DMS53 (cell line): ENCODE data around the gene TUBB3.
A peak's percentile ranks its signal among the peaks of the same experiment; 100 is the strongest.

Experiments
- DNase-seq: peaks from one replicate; lab custom pipeline; 2025; lab: John Stamatoyannopoulos, UW

The TUBB3 gene

DNA sequence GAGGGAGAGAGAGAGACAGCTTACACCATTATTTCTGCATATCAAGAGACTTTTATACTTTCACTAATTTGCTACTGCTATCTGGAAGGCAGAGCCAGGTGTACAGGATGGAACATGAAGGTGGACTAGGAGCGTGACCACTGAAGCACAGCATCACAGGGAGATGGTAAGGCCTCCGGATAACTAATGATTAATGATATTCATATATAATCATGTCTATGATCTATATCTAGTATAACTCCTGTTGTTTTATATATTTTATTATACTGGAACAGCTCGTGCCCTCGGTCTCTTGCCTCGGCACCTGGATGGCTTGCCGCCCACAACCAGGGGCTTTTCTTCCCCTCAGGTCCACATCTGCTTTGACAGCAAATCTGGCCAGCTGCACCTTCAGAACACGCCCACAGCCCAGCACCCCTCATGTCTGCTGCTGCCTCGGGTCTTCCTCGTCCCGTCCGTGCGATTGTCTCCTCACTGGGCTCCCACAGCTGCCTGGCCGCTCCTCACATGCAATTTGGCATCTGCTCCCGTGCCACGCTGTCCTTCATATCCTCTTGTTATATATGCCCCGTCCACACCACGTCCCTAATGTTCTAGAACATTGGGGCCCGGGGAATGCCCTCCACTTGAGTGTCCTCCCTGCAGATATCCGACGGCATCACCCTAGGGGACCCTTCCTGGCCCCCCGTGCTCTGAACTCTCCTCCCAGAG, 15.2 kb downstream of the TUBB3 start:
- DNase-seq, result no peak

DNA sequence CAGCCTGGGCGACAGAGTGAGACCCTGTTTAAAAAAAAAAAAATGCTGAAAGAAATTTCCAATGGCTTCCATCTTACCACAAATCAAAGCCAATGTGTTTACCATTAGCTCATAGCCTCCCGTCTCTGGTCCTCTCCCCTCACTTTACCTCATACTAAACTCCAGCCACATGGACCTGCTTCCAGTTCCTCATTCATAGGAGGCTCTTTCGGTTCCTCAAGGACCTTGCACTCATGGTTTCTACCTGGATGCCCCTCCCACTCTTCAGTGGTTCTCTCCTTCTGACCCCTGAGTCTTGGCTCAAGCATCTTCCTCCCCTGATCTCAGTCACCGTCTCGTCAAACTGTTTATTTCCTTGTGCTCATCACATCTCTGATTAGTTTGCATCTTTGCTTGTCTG, 21.6 kb downstream of the TUBB3 start:
- DNase-seq, result no peak

DNA sequence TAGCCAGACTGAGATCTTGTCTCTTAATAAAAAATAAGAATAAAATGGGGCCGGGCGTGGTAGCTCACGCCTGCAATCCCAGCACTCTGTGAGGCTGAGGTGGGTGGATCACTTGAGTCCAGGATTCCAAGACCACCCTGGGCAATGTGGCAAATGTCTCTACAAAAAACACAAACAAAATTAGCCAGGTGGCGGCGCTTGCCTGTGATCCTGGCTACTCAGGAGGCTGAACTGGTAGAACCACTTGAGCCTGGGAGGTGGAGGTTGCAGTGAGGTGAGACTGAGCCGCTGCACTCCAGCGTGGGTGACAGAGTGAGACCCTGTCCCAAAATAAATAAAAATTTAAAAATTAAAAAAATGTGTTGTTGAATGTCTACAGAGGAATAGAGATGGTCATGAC, 22.5 kb downstream of the TUBB3 start:
- peak; percentile 82 for DNase-seq

DNA sequence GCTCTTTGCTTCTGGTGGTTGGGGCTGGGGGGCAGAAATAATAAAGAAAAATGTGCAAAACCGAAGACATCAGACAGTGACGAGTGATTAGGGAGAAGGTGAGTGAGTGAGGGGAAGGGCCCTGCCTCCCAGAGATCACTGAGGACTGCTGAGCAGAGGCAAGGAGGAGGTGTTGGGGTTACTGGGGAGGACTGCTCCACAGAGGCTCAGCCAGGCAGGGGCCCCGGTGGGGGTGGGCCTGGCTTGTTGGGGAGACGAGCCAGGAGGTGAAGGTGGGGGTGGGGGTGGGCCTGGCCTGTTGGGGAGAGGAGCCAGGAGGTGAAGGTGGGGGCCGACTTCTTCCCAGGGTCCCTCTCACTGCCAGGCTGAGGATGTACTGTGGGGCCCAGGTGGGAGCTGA, 23.4 kb downstream of the TUBB3 start:
- no peak for DNase-seq

DNA sequence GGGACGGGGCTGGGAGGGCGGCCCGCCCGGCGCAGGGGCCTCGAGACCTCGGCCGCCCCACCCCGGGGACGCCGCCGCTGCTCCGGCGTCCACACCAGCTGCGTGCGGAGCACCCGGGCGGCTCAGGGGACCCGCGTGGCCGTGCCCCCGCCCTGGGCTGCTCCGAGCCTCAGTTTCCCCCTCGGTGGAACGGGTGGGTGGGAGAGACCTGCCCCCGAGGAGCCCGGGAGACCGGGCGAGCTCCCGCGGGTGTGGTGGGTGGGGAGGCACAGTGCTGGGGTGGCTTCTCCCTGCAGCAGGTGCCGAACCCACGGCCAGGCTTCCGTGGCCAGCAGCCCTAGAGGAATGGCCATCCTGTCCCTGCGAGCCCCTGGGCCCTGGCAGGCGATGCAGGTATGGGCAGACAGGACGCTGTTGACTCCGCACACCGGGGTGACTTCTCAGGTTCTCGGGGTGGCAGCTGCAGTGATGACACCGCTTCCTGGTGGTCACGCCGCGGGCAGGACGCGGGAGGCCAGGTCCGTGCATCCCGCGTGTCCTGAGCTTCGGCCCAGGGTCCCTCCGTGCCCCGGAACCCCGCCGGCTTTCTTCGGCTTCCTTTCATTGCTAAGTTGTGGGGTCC, 26.1 kb downstream of the TUBB3 start:
- peak; percentile 32 for DNase-seq

DNA sequence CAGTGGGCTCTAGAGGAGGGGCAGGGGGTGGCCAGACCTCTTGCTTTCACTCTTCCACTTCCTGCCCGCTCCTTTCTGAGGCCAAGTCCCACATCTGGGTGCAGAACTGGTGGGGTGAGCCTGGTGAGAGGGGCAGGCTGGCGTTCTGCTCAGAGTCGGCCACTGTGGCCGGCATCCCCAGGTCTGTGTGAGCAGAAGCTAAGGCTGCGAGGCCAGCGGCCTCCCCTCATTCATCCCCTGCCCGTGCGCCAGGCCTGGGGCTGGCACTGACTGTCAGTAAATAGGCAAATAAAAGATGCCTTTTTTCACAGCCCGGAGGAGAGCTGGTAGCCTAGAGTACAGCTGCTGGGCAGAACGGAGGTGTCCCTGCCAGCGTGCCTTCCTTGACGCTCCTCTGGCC, 26.6 kb downstream of the TUBB3 start:
- DNase-seq, result no peak

DNA sequence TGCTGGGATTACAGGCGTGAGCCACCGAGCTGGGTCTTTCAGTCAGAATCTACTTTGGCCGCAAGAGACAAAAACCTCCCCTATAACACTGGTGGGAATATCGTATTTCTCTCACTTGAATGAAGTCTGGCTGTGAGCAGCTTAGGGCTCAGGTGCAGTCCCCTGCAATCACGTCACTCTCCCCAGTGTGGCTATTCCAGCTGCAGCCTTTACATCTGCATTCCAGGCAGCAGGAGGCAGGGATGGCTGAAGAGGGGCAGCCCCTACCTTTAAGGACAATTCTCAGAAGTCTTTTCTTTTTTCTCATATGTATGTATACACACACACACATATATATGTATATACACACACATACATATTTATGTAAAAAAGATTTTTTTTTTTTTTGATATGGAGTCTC, 28.4 kb downstream of the TUBB3 start:
- no peak for DNase-seq

DNA sequence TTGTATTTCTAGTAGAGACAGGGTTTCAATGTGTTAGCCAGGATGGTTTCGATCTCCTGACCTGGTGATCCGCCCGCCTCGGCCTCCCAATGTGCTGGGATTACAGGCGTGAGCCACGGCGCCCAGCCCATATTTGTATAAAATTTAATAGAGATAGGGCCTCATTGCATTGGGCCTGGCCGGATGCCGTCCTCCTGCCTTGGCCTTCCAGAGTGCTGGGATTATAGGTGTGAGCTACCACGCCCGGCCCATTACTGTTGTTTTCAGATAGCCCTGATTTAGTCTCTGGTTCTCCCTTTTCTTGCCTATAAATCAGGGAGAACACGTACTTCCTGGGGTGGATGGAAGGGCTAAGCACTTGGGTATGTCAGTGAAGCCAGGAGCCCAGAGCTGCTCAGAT, 28.9 kb downstream of the TUBB3 start:
- no peak for DNase-seq

DNA sequence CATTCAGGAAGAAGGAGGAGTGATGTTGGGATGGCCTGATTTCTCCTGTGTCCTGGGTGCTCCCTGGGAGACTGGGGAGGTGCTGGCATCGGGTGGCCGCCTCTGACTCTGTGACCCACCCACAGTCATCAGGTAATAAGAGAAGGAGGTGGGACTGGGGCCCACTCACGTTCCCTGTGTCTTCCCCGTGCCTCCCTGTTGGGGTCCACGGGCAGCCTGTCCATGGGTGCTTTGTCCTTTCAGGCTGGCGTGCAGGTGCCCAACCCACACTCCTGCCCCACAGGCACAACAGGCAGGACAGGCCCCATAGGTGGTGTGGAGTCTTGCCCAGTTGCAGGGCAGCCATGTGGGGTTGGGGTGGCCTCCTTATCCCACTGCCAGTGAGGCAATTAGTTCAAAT, 29.4 kb downstream of the TUBB3 start:
- DNase-seq, result no peak

DNA sequence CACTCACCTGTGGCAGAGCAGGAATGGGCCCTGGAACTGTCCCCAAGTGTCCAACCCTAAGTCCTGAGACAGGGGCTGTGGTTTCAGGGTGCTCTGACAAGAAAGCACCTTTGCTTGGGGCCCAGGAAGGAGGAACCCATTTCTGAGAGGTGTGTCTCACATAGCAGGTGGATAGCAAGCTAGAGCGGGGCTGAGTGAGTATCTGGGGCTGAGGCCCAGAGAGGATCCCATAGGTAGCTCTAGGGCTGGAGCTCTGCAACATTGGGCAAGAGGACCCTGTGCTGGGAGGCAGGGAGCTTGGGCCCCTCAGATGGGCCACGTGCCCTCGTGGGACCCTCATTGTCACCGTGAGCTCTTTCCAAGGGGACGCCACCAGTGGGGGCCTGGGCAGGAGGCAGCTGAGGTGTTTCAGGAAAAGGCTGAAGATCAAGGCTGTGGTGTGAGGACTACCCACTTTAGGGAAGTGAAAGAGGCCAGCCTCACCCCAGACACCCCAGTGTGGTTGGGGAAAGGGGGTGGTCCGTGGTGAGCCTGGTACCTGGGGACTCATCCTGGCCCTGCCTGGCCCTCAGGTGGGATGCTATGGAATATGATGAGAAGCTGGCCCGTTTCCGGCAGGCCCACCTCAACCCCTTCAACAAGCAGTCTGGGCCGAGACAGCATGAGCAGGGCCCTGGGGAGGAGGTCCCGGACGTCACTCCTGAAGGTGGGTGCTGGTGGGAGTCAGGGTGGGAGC, 30.7 kb downstream of the TUBB3 start:
- no peak for DNase-seq

DNA sequence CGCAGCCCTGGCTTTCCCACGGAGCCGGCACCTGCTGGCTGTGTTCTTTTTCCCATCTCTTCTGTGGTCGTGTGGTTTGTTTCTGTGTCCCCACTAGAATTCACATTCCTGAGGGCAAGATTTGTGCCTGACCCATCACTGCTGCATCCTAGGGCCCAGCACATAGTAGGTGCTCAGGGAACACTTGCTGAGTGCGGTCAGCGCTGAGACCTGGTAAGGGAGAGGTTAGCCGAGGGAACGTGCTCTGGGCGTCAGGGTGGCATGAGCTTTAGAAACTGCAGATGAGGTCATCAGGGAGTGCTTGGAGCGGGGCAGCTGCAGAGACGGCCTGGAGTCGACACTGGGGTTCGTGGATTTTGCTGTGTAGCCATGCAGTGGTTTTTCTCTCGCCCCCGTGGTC, 31.3 kb downstream of the TUBB3 start:
- no peak for DNase-seq

DNA sequence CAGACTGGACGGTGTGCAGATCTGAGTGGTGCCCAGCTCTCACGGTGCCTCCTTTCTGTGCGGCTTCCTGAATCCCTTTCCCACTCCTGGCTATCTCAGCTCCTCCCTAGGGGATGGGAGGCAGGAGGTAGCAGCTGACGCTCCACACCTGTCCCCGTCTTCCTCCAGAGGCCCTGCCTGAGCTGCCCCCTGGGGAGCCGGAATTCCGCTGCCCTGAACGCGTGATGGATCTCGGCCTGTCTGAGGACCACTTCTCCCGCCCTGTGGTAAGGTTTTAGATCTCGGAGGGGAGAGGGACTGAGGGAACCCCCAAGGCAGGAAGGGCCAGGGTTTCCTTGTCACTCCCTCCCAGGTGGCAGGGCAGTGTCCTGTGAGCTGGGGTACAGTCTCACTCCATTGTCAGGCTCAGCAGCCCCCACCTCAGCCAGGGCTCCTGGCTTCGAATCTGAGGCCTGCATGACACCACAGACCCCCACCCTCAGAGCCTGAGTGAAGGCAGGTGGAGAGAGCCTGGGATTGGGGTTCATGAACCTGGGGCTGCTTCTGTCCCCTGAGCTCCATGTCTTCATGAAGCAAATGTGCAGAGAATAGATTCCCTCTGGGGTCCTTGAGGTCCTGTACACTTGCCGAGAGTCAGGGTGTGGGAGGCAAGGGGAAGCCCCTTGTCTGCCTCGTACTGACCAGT, 32.0 kb downstream of the TUBB3 start:
- no peak for DNase-seq

DNA sequence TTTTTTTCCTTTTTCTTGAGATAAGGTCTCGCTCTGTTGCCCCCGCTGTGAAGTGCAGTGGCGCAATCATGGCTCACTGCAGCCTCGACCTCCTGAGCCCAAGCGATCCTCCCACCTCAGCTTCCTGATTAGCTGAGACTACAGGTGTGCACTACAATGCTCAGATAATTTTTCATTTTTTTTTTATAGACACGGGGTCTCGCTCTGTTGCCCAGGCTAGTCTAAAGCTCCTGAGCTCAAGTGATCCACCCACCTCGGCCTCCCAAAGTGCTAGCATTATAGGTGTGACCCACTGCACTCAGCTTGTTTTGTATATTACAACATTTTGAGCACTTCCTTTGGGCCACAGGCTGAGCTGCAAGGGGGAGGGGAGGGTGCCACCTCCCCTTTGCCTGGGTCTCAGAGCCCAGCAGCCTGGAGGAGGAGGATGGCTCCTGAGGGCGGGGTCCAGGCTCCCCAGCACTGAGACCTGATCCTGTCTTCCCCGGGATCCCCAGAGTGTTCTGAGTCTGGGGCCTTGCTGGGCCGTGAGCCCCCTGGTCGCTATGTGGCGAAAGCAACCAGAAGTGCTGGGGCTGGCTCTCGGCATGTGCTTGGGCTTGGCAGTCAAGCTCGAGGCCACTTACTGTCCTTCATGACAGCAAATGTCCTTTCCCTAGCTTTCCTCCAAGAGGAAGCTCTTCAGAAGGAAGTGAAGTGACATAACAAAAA, 33.5 kb downstream of the TUBB3 start:
- no peak for DNase-seq

DNA sequence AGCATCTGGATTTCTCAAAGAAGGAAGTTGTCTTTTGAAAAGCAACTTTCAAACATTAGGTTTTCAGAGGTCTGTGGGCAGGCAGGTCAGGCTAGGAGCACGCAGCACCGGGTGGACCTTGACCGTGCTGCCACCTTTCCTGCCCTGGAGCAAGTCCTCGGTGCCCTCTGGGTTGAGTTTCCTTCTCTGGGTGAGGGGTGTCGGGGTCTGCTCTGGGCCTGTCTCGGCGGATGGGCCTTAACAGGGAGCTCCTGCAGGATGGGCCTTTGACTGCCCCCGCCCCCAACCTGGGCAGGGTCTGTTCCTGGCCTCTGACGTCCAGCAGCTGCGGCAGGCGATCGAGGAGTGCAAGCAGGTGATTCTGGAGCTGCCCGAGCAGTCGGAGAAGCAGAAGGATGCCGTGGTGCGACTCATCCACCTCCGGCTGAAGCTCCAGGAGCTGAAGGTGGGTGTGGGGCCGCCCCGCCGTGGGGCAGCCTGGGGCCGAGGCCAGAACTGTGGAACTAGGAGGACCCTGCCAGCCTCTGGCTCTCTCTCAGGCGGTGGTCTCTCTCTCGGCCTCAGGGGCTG, 34.2 kb downstream of the TUBB3 start:
- DNase-seq, result no peak

DNA sequence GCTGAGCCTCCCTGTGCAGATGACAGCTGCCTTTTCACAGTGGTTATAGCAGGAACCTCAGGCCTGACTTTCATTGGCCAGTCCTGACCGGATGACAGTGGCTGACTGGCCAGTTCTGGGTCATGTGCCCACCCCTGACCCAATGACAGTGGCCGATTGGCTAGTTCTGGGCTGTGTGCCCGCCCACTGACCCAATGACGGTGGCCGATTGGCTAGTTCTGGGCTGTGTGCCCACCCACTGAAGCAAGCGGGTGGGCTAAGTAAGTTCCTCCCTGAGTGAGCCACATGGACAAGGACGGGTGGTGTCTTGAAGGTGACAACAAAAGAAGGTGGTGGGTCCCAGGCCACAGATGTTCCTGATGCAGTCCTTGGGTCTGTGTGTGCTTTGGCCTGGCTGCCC, 34.9 kb downstream of the TUBB3 start:
- DNase-seq, result peak; percentile 27

DNA sequence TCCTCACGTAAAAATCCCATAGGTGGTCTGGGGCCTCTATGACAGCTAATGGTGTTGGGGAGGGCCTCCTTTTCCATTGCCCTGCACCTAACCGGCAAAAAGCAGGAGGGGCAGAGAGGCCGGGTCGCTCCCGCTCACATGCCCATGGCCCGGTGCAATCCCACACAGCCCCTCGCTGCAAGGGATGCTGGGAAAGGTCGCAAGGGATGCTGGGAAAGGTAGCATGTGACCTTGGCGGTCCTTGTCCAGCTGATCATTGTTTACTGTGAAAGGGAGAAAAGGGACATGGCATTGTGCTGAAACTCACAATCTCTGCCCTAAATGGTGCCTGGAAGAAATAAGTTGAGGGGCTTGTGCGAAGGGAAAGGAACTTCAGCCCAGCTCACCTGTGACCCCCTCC, 35.5 kb downstream of the TUBB3 start:
- no peak for DNase-seq

DNA sequence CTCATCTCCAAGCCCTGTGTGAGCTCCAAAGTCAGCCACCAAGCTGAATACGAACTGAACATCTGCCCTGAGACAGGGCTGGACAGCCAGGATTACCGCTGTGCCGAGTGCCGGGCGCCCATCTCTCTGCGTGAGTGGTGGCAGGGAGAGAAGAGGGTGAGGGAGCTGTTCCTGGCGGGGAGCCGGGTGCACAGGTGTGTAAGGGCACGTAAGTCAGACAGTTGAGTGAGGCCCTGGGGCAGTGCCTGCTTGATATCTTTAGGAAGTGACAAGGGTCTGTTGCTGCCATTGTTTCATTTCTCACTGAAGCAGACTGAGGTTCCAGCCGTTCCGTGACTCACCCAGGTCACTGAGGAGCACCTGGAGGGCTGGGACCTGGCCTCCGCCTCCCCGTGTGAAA, 37.8 kb downstream of the TUBB3 start:
- no peak for DNase-seq

DNA sequence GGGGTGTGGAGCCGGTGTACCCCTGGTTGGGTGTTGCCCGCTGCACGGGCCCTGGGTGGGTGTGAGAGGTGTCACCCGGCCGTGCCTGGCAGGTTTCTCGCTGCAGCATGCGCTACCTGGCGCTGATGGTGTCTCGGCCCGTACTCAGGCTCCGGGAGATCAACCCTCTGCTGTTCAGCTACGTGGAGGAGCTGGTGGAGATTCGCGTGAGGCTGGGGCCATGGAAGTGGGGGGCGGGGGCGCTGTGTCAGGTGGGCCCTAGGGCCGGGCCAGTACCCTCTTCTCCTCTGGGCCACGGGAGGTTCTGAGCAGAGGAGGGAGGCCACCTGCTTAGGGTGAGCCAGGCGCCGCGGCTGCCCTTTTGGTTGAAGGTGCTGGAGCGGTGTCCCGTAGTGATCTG, 38.8 kb downstream of the TUBB3 start:
- no peak for DNase-seq

DNA sequence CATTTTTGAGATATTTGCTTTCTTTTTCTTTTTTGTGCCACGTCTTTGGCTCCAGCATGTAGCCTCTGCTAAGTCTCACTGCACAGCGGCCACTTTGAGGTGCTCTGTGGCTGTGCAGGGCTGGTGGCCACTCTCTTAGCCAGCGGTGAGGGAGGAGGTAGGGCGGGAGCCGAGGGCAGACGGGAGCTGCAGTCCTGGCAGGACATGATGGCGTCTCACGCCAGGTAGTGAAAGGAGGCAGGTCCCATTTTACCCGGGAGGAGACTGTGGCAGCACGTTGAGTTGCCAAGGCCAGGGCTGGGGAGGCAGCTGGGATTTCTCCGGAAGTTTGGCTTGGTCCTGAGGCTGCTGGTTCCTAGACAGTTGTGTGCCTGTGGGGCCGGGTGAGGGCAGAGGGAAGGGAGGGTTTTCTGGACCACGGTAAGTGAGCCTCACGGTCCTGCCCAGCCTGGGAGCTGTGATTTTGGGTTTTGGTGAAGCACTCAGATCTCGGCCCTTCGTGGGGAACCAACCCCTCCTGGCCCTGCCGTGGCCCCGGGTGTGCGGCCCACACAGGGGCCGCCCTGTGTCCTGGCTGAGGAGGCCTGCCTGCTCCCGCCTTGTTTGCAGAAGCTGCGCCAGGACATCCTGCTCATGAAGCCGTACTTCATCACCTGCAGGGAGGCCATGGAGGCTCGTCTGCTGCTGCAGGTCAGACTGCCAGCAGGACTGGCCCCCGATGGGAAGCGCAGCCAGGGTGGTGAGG, 39.8 kb downstream of the TUBB3 start:
- no peak for DNase-seq

DNA sequence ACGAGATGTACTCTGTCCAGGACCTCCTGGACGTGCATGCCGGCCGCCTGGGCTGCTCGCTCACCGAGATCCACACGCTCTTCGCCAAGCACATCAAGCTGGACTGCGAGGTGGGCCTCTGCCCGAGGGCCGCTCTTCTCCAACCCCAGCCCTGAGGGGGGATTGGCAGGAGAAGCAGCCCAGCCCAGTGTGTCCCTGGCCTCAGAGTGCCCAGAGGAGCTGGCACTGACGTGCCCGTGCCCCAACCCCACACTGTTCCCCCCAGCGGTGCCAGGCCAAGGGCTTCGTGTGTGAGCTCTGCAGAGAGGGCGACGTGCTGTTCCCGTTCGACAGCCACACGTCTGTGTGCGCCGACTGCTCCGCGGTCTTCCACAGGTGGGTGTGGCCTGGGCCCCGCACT, 41.1 kb downstream of the TUBB3 start:
- DNase-seq, result no peak
